HCT116 (cell line): ENCODE measurements around the gene MSH2. TPM values are rescaled to one million over a fixed set of nuclear protein-coding genes. Genes with fewer than 3 reads are reported as not detected.

ENCODE experiments used
- ATAC-seq: fragments of 200-7000 bp; cut with Tn5 transposase; 2 replicates; pipeline ENCODE4 v1.9.1; 2020; ENCODE audit warnings: mild to moderate bottlenecking, moderate library complexity
- BruUV-seq: library from RNA; stranded (reverse); fragments of 400-500 nt; replicated peaks from 2 replicates; lab custom pipeline; 2021; lab: Mats Ljungman, UMichigan
- CTCF ChIA-PET: fragments of 300-600 bp; sonication (Branson Sonifier 250); formaldehyde crosslinking; loops from one replicate; lab custom pipeline; 2021; ENCODE audit warnings: antibody characterized with exemption; lab: Charles Lee
- POLR2A ChIA-PET: fragments of 300-600, 350-600 bp; sonication (Branson Sonifier 250); formaldehyde crosslinking; loops from one replicate; lab custom pipeline; 2021; ENCODE audit warnings: antibody characterized with exemption; lab: Charles Lee
- RAD21 ChIA-PET, 2 experiments: fragments of 300-600 bp; sonication (Branson Sonifier 250); formaldehyde crosslinking; loops; one replicate each; lab custom pipeline; 2023; ENCODE audit warnings: low total read pairs in 2 of 2; ENCODE audit not compliant: uncharacterized antibody in 2 of 2, unreplicated experiment in 2 of 2, low non-redundant PET in 1 of 2; lab: Charles Lee
- DNase-seq: peaks from one replicate; pipeline ENCODE4 v3.0.0-alpha.2; 2010; ENCODE audit warnings: low read depth, low spot score
- H2AFZ ChIP-seq: fragments of 200-600 bp; shearing (Covaris generic), sonication (generic); 2 replicates; pipeline ENCODE4 v1.6.1; 2017; ENCODE audit warnings: low read depth, mixed run types, mixed read lengths, antibody characterized with exemption, low read length; ENCODE audit not compliant: poor library complexity, severe bottlenecking
- H3K27ac ChIP-seq: 2 replicates; pipeline ENCODE4 v1.5.1; 2012; ENCODE audit warnings: low read depth, low read length
- H3K27me3 ChIP-seq: fragments of 200-600 bp; sonication (generic); 2 replicates; pipeline ENCODE4 v1.6.1; 2016; ENCODE audit warnings: mixed run types, low read length, mixed read lengths; ENCODE audit not compliant: insufficient read depth
- H3K36me3 ChIP-seq, 2 experiments: fragments of 200-500 bp in 1 of 2; fragments of 200-600 bp in 1 of 2; sonication (Bioruptor generic) in 1 of 2; sonication (generic) in 1 of 2; 2 replicates each; pipeline versions ENCODE4 v1.5.1 to v1.6.1; 2014 to 2016; ENCODE audit warnings: low read length in 2 of 2, inconsistent platforms in 1 of 2, mixed read lengths in 1 of 2, mixed run types in 1 of 2; ENCODE audit not compliant: insufficient read depth in 2 of 2, control insufficient read depth in 1 of 2
- H3K4me1 ChIP-seq, 2 experiments: fragments of 200-600 bp in 1 of 2; sonication (generic) in 1 of 2; 2 replicates each; pipeline versions ENCODE4 v1.5.1 to v1.6.1; 2012 to 2017; ENCODE audit warnings: low read length in 2 of 2, inconsistent platforms in 1 of 2, mild to moderate bottlenecking in 1 of 2, mixed read lengths in 1 of 2, mixed run types in 1 of 2, moderate library complexity in 1 of 2; ENCODE audit not compliant: insufficient read depth in 2 of 2, control insufficient read depth in 1 of 2
- H3K4me2 ChIP-seq: fragments of 200-600 bp; sonication (generic); 2 replicates; pipeline ENCODE4 v1.6.1; 2017; ENCODE audit warnings: mixed run types, low read length, mixed read lengths
- H3K4me3 ChIP-seq, 2 experiments: fragments of 200-600 bp in 1 of 2; sonication (generic) in 1 of 2; replicated peaks in 1 of 2; 2 replicates each; pipeline ENCODE4 v1.5.1; 2011 to 2016; ENCODE audit warnings: low read length in 2 of 2, control low read depth in 1 of 2, low read depth in 1 of 2, mild to moderate bottlenecking in 1 of 2, mixed read lengths in 1 of 2, mixed run types in 1 of 2
- H3K79me2 ChIP-seq: fragments of 200-600 bp; sonication (generic); 2 replicates; pipeline ENCODE4 v1.6.1; 2017; ENCODE audit warnings: mild to moderate bottlenecking, mixed run types, low read length, moderate library complexity, mixed read lengths; ENCODE audit not compliant: insufficient read depth
- H3K9ac ChIP-seq: fragments of 200-600 bp; sonication (generic); 2 replicates; pipeline ENCODE4 v1.6.1; 2016; ENCODE audit warnings: low read length, mixed read lengths
- H3K9me2 ChIP-seq: fragments of 200-600 bp; sonication (generic), shearing (Covaris generic); 2 replicates; pipeline ENCODE4 v1.6.1; 2017; ENCODE audit warnings: mixed run types, mild to moderate bottlenecking, moderate library complexity; ENCODE audit not compliant: insufficient read depth
- H3K9me3 ChIP-seq, 2 experiments: fragments of 200-500 bp in 1 of 2; fragments of 200-600 bp in 1 of 2; sonication (Bioruptor generic) in 1 of 2; sonication (generic) in 1 of 2; 2 replicates each; pipeline ENCODE4 v1.6.1; 2014 to 2017; ENCODE audit warnings: low read length in 2 of 2, mixed read lengths in 2 of 2, inconsistent platforms in 1 of 2, low read depth in 1 of 2, mild to moderate bottlenecking in 1 of 2, mixed run types in 1 of 2, moderate library complexity in 1 of 2; ENCODE audit not compliant: control insufficient read depth in 1 of 2, insufficient read depth in 1 of 2
- H4K20me1 ChIP-seq: fragments of 200-600 bp; sonication (generic), shearing (Covaris generic); 2 replicates; pipeline ENCODE4 v1.6.1; 2017; ENCODE audit warnings: mixed run types, mild to moderate bottlenecking, moderate library complexity; ENCODE audit not compliant: insufficient read depth
- ATF3 ChIP-seq: IDR thresholded peaks from 2 replicates; pipeline ENCODE4 v1.6.1; 2012
- CBX3 ChIP-seq: IDR thresholded peaks from 2 replicates; pipeline ENCODE4 v1.6.1; 2012; ENCODE audit warnings: low read depth
- EGR1 ChIP-seq: IDR thresholded peaks from 2 replicates; pipeline ENCODE4 v1.6.1; 2012; ENCODE audit warnings: low read depth
- ELF1 ChIP-seq: IDR thresholded peaks from 2 replicates; pipeline ENCODE4 v1.6.1; 2012; ENCODE audit warnings: low read depth, borderline replicate concordance
- EZH2 ChIP-seq: fragments of 200-600 bp; sonication (generic); IDR thresholded peaks from 2 replicates; pipeline ENCODE4 v1.6.1; 2017; ENCODE audit warnings: antibody characterized with exemption, mixed run types
- EZH2phosphoT487 ChIP-seq: fragments of 200-600 bp; IDR thresholded peaks from 2 replicates; pipeline ENCODE4 v1.6.1; 2018; ENCODE audit warnings: antibody characterized with exemption, borderline replicate concordance
- FOSL1 ChIP-seq: IDR thresholded peaks from 2 replicates; pipeline ENCODE4 v1.6.1; 2012; ENCODE audit warnings: low read depth
- JUND ChIP-seq: IDR thresholded peaks from 2 replicates; pipeline ENCODE4 v1.6.1; 2012
- MAX ChIP-seq: IDR thresholded peaks from 2 replicates; pipeline ENCODE4 v1.6.1; 2012
- POLR2A ChIP-seq: IDR thresholded peaks from 2 replicates; pipeline ENCODE4 v1.7.0; 2011; ENCODE audit warnings: borderline replicate concordance; ENCODE audit not compliant: insufficient read depth, insufficient read length; ENCODE audit errors: extremely low read depth
- RAD21 ChIP-seq: IDR thresholded peaks from 2 replicates; pipeline ENCODE4 v1.6.1; 2012; ENCODE audit warnings: low read depth, mild to moderate bottlenecking
- REST ChIP-seq: IDR thresholded peaks from 2 replicates; pipeline ENCODE4 v1.6.1; 2012; ENCODE audit warnings: low read depth
- SIN3A ChIP-seq: IDR thresholded peaks from 2 replicates; pipeline ENCODE4 v1.6.1; 2012; ENCODE audit warnings: low read depth
- SP1 ChIP-seq: IDR thresholded peaks from 2 replicates; pipeline ENCODE4 v1.6.1; 2012; ENCODE audit warnings: low read depth
- SRF ChIP-seq: IDR thresholded peaks from 2 replicates; pipeline ENCODE4 v1.6.1; 2012; ENCODE audit warnings: low read depth
- TCF7L2 ChIP-seq: IDR thresholded peaks from 2 replicates; pipeline ENCODE4 v1.7.0; 2011; ENCODE audit warnings: borderline replicate concordance, inconsistent platforms; ENCODE audit not compliant: insufficient read depth, insufficient read length; ENCODE audit errors: extremely low read depth
- YY1 ChIP-seq: IDR thresholded peaks from 2 replicates; pipeline ENCODE4 v1.6.1; 2011; ENCODE audit warnings: low read length, low read depth, moderate library complexity, mild to moderate bottlenecking; ENCODE audit not compliant: insufficient replicate concordance; ENCODE audit errors: extremely low read depth
- ZFX ChIP-seq: fragments of 450-650 bp; IDR thresholded peaks from 2 replicates; pipeline ENCODE4 v1.6.1; 2017
- ZNF274 ChIP-seq: fragments of 200-500 bp; sonication (Bioruptor generic); IDR thresholded peaks from 2 replicates; pipeline ENCODE4 v1.6.1; 2014; ENCODE audit warnings: mild to moderate bottlenecking, low read depth, low read length, inconsistent platforms
- intact Hi-C: fragments of 100-400 bp; cut with micrococcal nuclease; formaldehyde crosslinking; loops from 2 replicates; pipeline ENCODE4 v1.10.0; 2022
- total RNA-seq: library from RNA; stranded (reverse); gene quantifications from one replicate; pipeline ENCODE4 v1.2.1, GENCODE V29; 2021; ENCODE audit not compliant: unreplicated experiment

The MSH2 gene
- total RNA-seq, 1 experiment from 2014 or later, result 54.9 TPM

- CTCF ChIA-PET, result no interaction called here
- no peak for TF ChIP-seq ZNF274
- no peak for TF ChIP-seq REST
- no peak for TF ChIP-seq TCF7L2
- no peak for TF ChIP-seq CBX3
- no peak for TF ChIP-seq SRF
- TF ChIP-seq EZH2, result no peak
- no peak for TF ChIP-seq SP1
- no peak for TF ChIP-seq SIN3A
- no peak for TF ChIP-seq POLR2A
- no peak for TF ChIP-seq YY1
- TF ChIP-seq RAD21, result no peak
- no peak for TF ChIP-seq ATF3
- no peak for TF ChIP-seq MAX
- no peak for TF ChIP-seq JUND
- no peak for TF ChIP-seq EGR1
- TF ChIP-seq ELF1, result no peak
- no peak for TF ChIP-seq ZFX
- no peak for TF ChIP-seq EZH2phosphoT487
- no peak for TF ChIP-seq FOSL1
- TF ChIP-seq, all 23 proteins: peak for 0
- no peak overlapping the region for H3K4me3 ChIP-seq
- no peaks in the 10 kb centered on the region for H3K27me3 ChIP-seq
- H3K4me2 ChIP-seq, result no peak overlapping the region
- H3K9me3 ChIP-seq, result no peaks in the 10 kb centered on the region
- ChIA-PET POLR2A (no interaction called here), RAD21 (no interaction called here)
- intact Hi-C loops, result no loop called here
- no peak for ATAC-seq
- DNase-seq, result no peak
- H3K9ac ChIP-seq, result no peak overlapping the region
- no peaks in the 10 kb centered on the region for H3K9me2 ChIP-seq
- no peaks in the 10 kb centered on the region for H3K79me2 ChIP-seq
- BruUV-seq, result no TSS peak
- H3K4me1 ChIP-seq, result peaks cover 3 to 24% of the 10 kb centered on the region in 2 experiments; a peak in 3 of 4 replicates
- no peaks in the 10 kb centered on the region for H3K36me3 ChIP-seq
- H4K20me1 ChIP-seq, result no peaks in the 10 kb centered on the region
- no peak overlapping the region for H3K27ac ChIP-seq
- H2AFZ ChIP-seq, result no peak overlapping the region
Measured at GRCh38 chr2:47531378-47532042, 128.6 kb downstream of the MSH2 start.
